Measurements from ENCODE around the gene MICOS13. TPM values are rescaled to one million over a fixed set of nuclear protein-coding genes. Genes with fewer than 3 reads are reported as not detected.
"Not testable (repeated sequence)": the region's sequence is repeated elsewhere in the genome, so short reads cannot be mapped to it uniquely, and the experiment has no call there.

The MICOS13 gene
- polyA plus RNA-seq, 6 donors from 2014 or later: 74.0 to 101 (median 86.6) TPM

DNA sequence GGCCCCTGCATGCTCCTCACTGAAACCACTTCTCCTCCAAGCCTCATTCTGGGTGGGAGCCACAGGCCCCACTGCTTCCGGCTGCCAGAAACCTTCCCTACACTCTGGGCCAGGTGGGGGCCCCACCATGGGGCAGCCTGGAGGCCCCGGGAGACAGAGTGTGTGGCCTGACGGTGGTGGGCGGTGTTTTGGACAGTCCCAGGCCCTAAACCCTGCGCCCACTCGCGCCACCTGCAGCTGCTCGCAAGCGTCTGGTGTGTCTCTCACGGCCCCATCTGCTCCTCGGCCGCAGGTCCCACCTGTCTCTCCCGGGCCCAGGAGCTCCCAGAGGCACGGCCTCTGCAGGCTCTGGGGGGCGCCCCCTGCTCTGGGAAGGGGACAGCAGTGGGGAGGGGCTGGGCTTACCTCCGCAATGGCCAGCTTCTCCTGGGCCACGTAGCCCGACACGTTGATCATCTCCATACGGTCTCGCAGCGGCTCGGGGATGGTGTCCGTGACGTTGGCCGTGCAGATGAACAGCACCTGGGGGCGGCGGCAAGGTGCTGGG lies 15.4 kb upstream of the MICOS13 start:
- ATAC-seq (ENCODE audit: low read depth in 2 of 2) (no peak), DNase-seq (no peak)
- peak overlapping the region in 1 of 6 donors; percentile 47 for H3K27ac Mint-ChIP-seq
- H3K9me3 Mint-ChIP-seq: no peaks in the 10 kb centered on the region
- peaks cover 0 to 7% of the 10 kb centered on the region in 2 donors for H3K36me3 Mint-ChIP-seq
- no peaks in the 10 kb centered on the region for H3K27me3 Mint-ChIP-seq
- peaks cover 13 to 26% (median 15%) of the 10 kb centered on the region in 3 donors for H3K4me1 Mint-ChIP-seq
- no peak overlapping the region for H3K4me3 Mint-ChIP-seq

DNA sequence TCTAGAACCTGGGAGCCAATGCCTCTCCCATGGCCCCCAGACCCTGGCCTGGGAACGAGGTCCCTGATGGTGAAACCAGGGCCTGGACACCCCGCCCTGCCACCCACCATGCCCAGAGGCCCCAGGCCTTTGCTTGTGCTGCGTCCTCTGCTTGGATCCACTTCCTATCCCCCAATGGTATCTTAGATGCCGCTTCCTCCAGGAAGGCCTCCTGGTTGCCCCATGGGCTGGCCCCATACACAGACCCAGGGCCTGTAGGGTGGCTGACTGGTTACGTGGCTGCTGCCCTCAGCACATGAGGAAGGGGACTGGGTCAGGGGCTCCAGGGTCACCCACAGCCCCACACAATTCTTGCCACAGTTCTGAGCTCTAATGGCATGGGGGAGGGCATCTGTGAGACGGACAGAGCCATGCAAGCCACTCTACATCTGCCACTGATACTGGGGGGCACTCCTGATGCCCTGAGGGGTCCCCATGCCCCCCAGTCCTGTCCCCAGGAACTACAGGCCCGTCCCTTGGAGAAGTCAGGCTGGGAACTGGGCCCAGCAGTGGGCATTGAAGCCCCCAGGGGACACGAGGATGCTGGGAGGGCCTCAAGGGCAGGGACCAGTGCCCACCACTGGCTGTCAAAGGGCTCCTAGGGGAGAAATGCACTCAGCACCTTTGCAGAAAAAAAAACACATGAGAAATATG lies 14.8 kb upstream of the MICOS13 start:
- Mint-ChIP-seq H3K36me3 (peaks cover 0 to 7% of the 10 kb centered on the region in 2 donors), H3K27ac (peak overlapping the region in 2 of 6 donors; percentile 47 to 94), H3K27me3 (no peaks in the 10 kb centered on the region), H3K9me3 (no peaks in the 10 kb centered on the region), H3K4me3 (peak overlapping the region in 2 of 8 donors; percentile 9 to 47), H3K4me1 (peaks cover 19 to 32% (median 21%) of the 10 kb centered on the region in 3 donors)
- ATAC-seq (ENCODE audit: low read depth in 2 of 2) (no peak), DNase-seq (no peak)

DNA sequence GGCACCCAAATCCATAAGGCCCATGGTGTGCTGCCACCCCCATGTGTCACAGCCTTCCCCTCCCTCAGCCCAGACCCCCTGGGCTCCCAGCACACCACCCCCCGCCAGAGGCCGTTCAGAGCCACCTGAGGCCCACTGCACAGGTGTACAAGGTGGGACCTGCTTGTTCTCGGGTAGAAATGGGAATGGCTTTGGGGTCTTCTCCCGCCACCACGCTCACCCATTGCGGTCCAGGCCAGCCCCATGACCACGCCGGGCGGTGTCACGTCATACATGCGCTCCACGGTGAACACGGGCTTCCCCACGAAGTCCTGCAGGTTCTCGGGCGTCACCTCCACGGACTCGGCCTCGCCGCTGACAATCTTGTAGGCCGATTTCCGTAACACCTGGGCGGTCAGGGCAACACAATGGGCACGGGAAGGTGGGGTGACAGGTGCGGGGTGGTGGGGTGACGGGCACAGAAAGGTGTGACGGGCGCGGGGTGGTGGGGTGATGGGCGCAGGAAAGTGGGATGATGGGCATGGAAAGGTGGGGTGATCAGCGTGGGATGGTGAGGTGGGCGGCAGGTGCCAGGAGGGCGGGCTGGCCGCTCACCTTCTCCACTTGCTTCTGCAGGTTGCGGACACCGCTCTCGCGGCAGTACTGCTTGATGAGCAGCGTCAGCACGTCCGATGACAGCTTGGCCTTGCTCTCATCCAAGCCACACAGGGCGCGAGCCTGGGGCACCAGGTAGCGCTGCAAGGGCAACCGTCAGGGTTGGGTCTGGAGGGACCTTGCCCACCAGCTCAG lies 14.0 kb upstream of the MICOS13 start:
- H3K27ac Mint-ChIP-seq: peak overlapping the region in 3 of 6 donors; percentile 41 to 94 (median 87)

GRCh38 chr19:5693195-5694166 lies 13.2 kb upstream of the MICOS13 start:
- ATAC-seq (ENCODE audit: low read depth in 2 of 2): no peak
- DNase-seq: no peak
- Mint-ChIP-seq H3K9me3 (no peaks in the 10 kb centered on the region), H3K4me3 (peak overlapping the region in 1 of 8 donors; percentile 45), H3K36me3 (peaks cover 0 to 7% of the 10 kb centered on the region in 2 donors), H3K4me1 (peaks cover 23 to 38% (median 27%) of the 10 kb centered on the region in 3 donors), H3K27me3 (no peaks in the 10 kb centered on the region), H3K27ac (peak overlapping the region in 3 of 6 donors; percentile 80 to 94 (median 87))

More for the DNA sequence above, 14.0 kb upstream of the MICOS13 start:
- no peaks in the 10 kb centered on the region for H3K27me3 Mint-ChIP-seq
- peaks cover 0 to 7% of the 10 kb centered on the region in 2 donors for H3K36me3 Mint-ChIP-seq
- ATAC-seq (ENCODE audit: low read depth in 2 of 2) (no peak), DNase-seq (no peak)
- peak overlapping the region in 1 of 8 donors; percentile 9 for H3K4me3 Mint-ChIP-seq
- no peaks in the 10 kb centered on the region for H3K9me3 Mint-ChIP-seq
- H3K4me1 Mint-ChIP-seq: peaks cover 23 to 37% (median 26%) of the 10 kb centered on the region in 3 donors

- Mint-ChIP-seq H3K9me3 (peaks cover 0 to 3% (median 0%) of the 10 kb centered on the region in 7 donors), H3K27ac (peak overlapping the region in 4 of 6 donors; percentile 65 to 94 (median 80)), H3K4me3 (peak overlapping the region in 7 of 8 donors; percentile 19 to 91 (median 60)), H3K4me1 (peaks cover 27 to 42% (median 32%) of the 10 kb centered on the region in 3 donors), H3K36me3 (peaks cover 0 to 7% of the 10 kb centered on the region in 2 donors), H3K27me3 (no peaks in the 10 kb centered on the region)
- ATAC-seq (ENCODE audit: low read depth in 2 of 2) (no peak), DNase-seq (no peak)
These were observed 12.4 kb upstream of the MICOS13 start for GRCh38 chr19:5692723-5693194.

- Mint-ChIP-seq H3K9me3 (peaks cover 0 to 3% (median 0%) of the 10 kb centered on the region in 7 donors), H3K27ac (peak overlapping the region in 5 of 6 donors; percentile 44 to 97 (median 80)), H3K4me3 (peak overlapping the region; percentile 19 to 97 (median 86)), H3K27me3 (no peaks in the 10 kb centered on the region), H3K36me3 (peaks cover 0 to 7% of the 10 kb centered on the region in 2 donors), H3K4me1 (peaks cover 27 to 42% (median 32%) of the 10 kb centered on the region in 3 donors)
- ATAC-seq (ENCODE audit: low read depth in 2 of 2): no peak
- no peak for DNase-seq
These were observed 11.8 kb upstream of the MICOS13 start for GRCh38 chr19:5691822-5692722.

DNA sequence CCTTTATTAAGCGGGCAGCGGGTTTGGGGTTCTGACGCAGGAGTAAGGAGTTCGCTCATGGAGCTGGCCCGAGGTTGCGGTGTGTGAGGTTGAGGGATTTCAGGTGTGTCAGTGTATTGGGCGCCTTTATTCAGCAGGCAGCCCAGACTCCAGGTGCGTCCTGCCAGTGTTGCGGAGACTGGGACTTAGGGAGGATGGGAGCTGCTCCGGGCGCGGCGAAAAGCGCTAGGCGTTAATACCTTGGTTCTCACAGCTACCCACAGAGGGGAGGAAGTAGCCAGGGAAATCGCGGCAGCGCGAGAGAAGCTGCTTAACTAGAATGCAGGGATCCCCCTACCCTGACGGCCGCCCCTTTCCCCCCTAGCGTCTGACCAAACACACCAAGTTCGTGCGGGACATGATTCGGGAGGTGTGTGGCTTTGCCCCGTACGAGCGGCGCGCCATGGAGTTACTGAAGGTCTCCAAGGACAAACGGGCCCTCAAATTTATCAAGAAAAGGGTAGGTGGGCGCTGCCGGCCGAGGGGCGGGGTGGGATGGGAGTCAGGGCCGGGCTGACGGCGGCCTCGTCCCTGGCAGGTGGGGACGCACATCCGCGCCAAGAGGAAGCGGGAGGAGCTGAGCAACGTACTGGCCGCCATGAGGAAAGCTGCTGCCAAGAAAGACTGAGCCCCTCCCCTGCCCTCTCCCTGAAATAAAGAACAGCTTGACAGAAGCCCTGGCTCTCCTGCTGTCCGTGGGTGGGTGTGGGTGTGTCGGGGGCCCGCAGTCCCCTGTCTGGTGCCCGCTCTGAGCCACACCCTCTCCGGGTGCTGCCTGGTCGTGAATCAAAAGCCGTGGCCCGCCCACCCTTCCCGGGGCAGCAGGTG lies 10.9 kb upstream of the MICOS13 start:
- no peaks in the 10 kb centered on the region for H3K27me3 Mint-ChIP-seq
- H3K4me1 Mint-ChIP-seq: peaks cover 27 to 49% (median 36%) of the 10 kb centered on the region in 3 donors
- ATAC-seq (ENCODE audit: low read depth in 2 of 2) (no peak), DNase-seq (peak; percentile 35)
- peaks cover 0 to 3% (median 0%) of the 10 kb centered on the region in 7 donors for H3K9me3 Mint-ChIP-seq
- H3K4me3 Mint-ChIP-seq: peak overlapping the region; percentile 90 to 98 (median 93)
- H3K36me3 Mint-ChIP-seq: peaks cover 0 to 7% of the 10 kb centered on the region in 2 donors
- peak overlapping the region; percentile 88 to 98 (median 96) for H3K27ac Mint-ChIP-seq

DNA sequence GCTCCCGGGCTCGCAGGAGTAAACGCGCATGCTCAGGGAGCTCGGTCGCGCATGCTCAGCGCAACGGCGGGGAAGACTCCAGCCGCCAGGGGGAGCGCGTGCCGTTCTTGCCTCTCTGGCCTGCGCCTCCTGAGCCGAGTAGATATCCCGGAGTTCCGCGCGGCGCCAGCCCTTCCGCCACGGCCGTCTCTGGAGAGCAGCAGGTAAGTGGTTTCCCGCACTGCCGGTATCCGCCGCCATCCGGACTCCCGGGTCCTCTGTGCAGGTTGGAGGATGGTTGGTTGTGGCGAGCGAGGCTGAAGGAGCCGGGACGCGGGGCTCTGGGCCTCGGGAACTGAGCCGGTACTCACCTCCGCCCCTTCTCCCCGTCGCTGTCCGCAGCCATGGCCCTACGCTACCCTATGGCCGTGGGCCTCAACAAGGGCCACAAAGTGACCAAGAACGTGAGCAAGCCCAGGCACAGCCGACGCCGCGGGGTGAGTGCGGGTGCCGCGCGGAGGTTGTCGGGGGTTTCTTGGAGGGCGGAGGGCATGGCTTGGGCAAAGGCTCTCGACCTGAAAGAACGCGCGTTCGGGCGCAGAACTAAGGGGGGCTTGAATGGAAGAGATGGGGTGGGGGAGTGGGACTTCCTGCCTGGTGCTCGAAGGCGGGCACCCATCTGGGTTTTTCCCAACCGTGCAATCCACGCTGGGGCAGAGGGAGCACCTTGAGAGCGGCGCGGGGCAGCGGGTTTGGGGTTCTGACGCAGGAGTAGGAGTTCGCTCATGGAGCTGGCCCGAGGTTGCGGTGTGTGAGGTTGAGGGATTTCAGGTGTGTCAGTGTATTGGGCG lies 10.0 kb upstream of the MICOS13 start, which contains the start of gene RPL36:
Gene RPL36 (plus strand): TSS at position 171 of the 830 bp plus-strand sequence. CDS start 213 bp downstream, at position 384.
- H3K27me3 Mint-ChIP-seq: no peaks in the 10 kb centered on the region
- H3K9me3 Mint-ChIP-seq: peaks cover 0 to 3% (median 0%) of the 10 kb centered on the region in 7 donors
- H3K27ac Mint-ChIP-seq: peak within 1 kb of the TSS; percentile 88 to 98 (median 96)
- peaks cover 0 to 7% of the 10 kb centered on the region in 2 donors for H3K36me3 Mint-ChIP-seq
- peak; percentile 56 to 57 for ATAC-seq (ENCODE audit: low read depth in 2 of 2)
- peaks cover 27 to 53% (median 40%) of the 10 kb centered on the region in 3 donors for H3K4me1 Mint-ChIP-seq
- DNase-seq: peak; percentile 98
- H3K4me3 Mint-ChIP-seq: peak within 1 kb of the TSS; percentile 90 to 98 (median 93)

DNA sequence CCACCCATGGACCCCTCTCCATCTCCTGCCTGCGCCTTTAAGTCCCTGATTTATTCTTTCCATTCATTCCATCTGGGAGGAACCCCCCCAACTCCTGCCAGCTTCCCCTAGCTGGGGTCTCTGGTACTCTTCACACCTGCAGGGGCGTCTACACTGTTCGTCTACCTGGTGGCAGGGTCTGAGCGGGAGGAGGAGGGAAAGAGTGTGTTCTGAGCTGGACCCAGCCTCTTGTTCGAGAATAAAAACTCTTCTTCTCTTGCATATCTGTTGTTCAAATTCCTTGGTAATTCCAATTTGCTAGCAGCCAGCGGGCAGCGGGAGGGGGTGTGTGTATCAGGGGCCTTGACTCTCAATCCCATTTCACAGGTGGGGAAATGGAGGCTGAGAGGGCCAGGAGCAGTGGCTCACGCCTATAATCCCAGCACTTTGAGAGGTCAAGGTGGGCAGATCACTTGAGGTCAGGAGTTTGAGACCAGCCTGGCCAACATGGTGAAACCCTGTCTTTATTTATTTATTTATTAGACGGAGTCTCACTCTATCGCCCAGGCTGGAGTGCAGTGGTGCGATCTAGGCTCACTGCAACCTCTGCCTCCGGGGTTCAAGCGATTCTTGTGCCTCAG lies 8.1 kb upstream of the MICOS13 start:
- peak overlapping the region; percentile 56 to 91 (median 74) for H3K4me3 Mint-ChIP-seq
- not testable (repeated sequence) for H3K36me3 Mint-ChIP-seq; DNase-seq; ATAC-seq (ENCODE audit: low read depth in 2 of 2); H3K9me3 Mint-ChIP-seq; H3K27me3 Mint-ChIP-seq
- H3K4me1 Mint-ChIP-seq: peaks cover 30 to 50% (median 40%) of the 10 kb centered on the region in 3 donors
- peak overlapping the region in 2 of 6 donors; percentile 60 to 90 for H3K27ac Mint-ChIP-seq
